ENCODE measurements around the gene BICD2.
"Not testable (repeated sequence)": the region's sequence is repeated elsewhere in the genome, so short reads cannot be mapped to it uniquely, and the experiment has no call there.

Gene BICD2

GRCh38 chr9:92770360-92770995 is 5.8 kb upstream of the BICD2 start:
- DNase-seq = no peak

- no peak for DNase-seq
Observed at GRCh38 chr9:92769990-92770359, 5.3 kb upstream of the BICD2 start.

- no peak for DNase-seq
Observed at GRCh38 chr9:92769286-92769685, 4.7 kb upstream of the BICD2 start.

- not testable (repeated sequence) for DNase-seq
Observed at GRCh38 chr9:92768816-92769215, 4.2 kb upstream of the BICD2 start.

- no peak for DNase-seq
Observed at GRCh38 chr9:92767066-92768054, 2.7 kb upstream of the BICD2 start.

- peak; percentile 99 for DNase-seq
Observed at GRCh38 chr9:92764988-92765936, 629 bp upstream of the BICD2 start.

GRCh38 chr9:92763721-92764380 is 782 bp downstream of the BICD2 start:
- DNase-seq = peak; percentile 64

- DNase-seq = peak; percentile 17
Observed at GRCh38 chr9:92762781-92763708, 1.6 kb downstream of the BICD2 start.

GRCh38 chr9:92762196-92762595 is 2.4 kb downstream of the BICD2 start:
- DNase-seq = no peak

GRCh38 chr9:92761686-92762085 is 2.9 kb downstream of the BICD2 start:
- peak; percentile 21 for DNase-seq

- no peak for DNase-seq
Observed at GRCh38 chr9:92760494-92760893, 4.1 kb downstream of the BICD2 start.

GRCh38 chr9:92760070-92760469 is 4.6 kb downstream of the BICD2 start:
- peak; percentile 87 for DNase-seq

- no peak for DNase-seq
Observed at GRCh38 chr9:92759446-92759845, 5.2 kb downstream of the BICD2 start.

GRCh38 chr9:92756792-92757191 is 7.8 kb downstream of the BICD2 start:
- DNase-seq = no peak

GRCh38 chr9:92754091-92754745 is 10.4 kb downstream of the BICD2 start:
- DNase-seq = no peak

GRCh38 chr9:92752812-92753404 is 11.7 kb downstream of the BICD2 start:
- no peak for DNase-seq

GRCh38 chr9:92749934-92750315 is 14.7 kb downstream of the BICD2 start:
- DNase-seq = no peak

- peak; percentile 81 for DNase-seq
Observed at GRCh38 chr9:92749071-92749933, 15.3 kb downstream of the BICD2 start.

- DNase-seq = no peak
Observed at GRCh38 chr9:92748233-92748497, 16.5 kb downstream of the BICD2 start.

Measured in right hindlimb (tissue), 1 donor.